Astrocyte (in vitro differentiated cells and primary cell): ENCODE data around the gene FMN1.
A peak's percentile ranks its signal among the peaks of the same experiment; 100 is the strongest.

Experiments
- EZH2 ChIP-seq: IDR thresholded peaks from 2 replicates; pipeline ENCODE4 v1.6.1; 2012; ENCODE audit warnings: mild to moderate bottlenecking, low read length, inconsistent platforms; ENCODE audit not compliant: insufficient read depth
- TF ChIP-seq, protein P1 (sequence below): IDR thresholded peaks from 2 replicates; pipeline ENCODE4 v1.5.1; 2011; ENCODE audit warnings: low read depth, mild to moderate bottlenecking, inconsistent platforms, low read length, moderate library complexity; ENCODE audit not compliant: insufficient read depth

DNA sequence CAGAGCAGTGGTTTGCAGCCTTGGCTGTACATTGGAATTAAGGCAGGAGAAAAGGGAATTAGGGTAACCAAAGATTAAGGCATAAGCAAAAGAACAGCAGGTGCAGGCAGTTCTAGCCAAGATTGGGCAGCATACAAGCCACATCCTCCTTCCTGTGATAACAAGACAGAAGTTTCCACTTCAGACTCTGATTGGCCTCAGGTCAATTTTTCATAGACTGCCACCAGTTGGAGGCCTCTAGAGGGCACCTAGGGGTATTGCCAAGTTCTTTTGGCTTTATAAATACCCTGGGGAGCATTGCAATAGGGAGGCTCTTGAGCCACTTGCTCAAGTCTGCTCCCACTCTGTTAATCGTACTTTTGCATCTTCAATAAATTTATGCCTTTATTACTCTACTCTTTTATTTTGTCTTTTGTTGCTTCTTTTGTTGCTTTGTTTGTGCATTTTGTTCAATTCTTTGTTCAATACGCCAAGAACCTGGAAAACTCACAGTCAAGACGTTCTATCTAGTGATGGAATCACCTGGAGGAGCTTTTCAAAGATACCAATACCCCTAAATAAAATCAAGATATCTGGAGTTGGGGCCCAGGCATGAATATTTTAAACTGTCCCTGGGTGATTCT, 32.2 kb upstream of the FMN1 start:
- TF ChIP-seq, protein P1, sequence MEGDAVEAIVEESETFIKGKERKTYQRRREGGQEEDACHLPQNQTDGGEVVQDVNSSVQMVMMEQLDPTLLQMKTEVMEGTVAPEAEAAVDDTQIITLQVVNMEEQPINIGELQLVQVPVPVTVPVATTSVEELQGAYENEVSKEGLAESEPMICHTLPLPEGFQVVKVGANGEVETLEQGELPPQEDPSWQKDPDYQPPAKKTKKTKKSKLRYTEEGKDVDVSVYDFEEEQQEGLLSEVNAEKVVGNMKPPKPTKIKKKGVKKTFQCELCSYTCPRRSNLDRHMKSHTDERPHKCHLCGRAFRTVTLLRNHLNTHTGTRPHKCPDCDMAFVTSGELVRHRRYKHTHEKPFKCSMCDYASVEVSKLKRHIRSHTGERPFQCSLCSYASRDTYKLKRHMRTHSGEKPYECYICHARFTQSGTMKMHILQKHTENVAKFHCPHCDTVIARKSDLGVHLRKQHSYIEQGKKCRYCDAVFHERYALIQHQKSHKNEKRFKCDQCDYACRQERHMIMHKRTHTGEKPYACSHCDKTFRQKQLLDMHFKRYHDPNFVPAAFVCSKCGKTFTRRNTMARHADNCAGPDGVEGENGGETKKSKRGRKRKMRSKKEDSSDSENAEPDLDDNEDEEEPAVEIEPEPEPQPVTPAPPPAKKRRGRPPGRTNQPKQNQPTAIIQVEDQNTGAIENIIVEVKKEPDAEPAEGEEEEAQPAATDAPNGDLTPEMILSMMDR, result peak; percentile 19
- TF ChIP-seq EZH2, result no peak
